Astrocyte (in vitro differentiated cells and primary cell): ENCODE results near the gene EIF4G3. TPM values are rescaled to one million over a fixed set of nuclear protein-coding genes. Genes with fewer than 3 reads are reported as not detected.

ENCODE experiments used
- DNase-seq: peaks from one replicate; pipeline ENCODE4 v3.0.0-alpha.2; 2010; ENCODE audit warnings: low read depth
- FAIRE-seq: peaks from 2 replicates; lab custom pipeline; 2011; peaks lifted over from hg19 to GRCh38; lab: Jason Lieb, UNC
- H2AFZ ChIP-seq: 2 replicates; pipeline ENCODE4 v1.6.0; 2012; ENCODE audit warnings: low read depth, low read length, inconsistent platforms
- H3K27ac ChIP-seq: 2 replicates; pipeline ENCODE4 v1.5.1; 2011; ENCODE audit warnings: low read depth, low read length, inconsistent platforms
- H3K27me3 ChIP-seq: 2 replicates; pipeline ENCODE4 v1.6.0; 2011; ENCODE audit warnings: low read length, inconsistent platforms; ENCODE audit not compliant: insufficient read depth
- H3K36me3 ChIP-seq: 2 replicates; pipeline ENCODE4 v1.5.1; 2011; ENCODE audit warnings: low read length, inconsistent platforms; ENCODE audit not compliant: insufficient read depth
- H3K4me1 ChIP-seq: 2 replicates; pipeline ENCODE4 v1.5.1; 2011; ENCODE audit warnings: low read length, inconsistent platforms; ENCODE audit not compliant: insufficient read depth
- H3K4me2 ChIP-seq: 2 replicates; pipeline ENCODE4 v1.6.0; 2012; ENCODE audit warnings: low read length, inconsistent platforms
- H3K4me3 ChIP-seq: 2 replicates; pipeline ENCODE4 v1.5.1; 2011; ENCODE audit warnings: low read depth, mild to moderate bottlenecking, low read length, inconsistent platforms; ENCODE audit not compliant: insufficient read depth
- H3K79me2 ChIP-seq: 2 replicates; pipeline ENCODE4 v1.6.0; 2012; ENCODE audit warnings: mild to moderate bottlenecking, low read length, inconsistent platforms; ENCODE audit not compliant: insufficient read depth
- H3K9ac ChIP-seq: 2 replicates; pipeline ENCODE4 v1.6.0; 2012; ENCODE audit warnings: mild to moderate bottlenecking, low read length, inconsistent platforms
- H3K9me3 ChIP-seq: 2 replicates; pipeline ENCODE4 v1.5.1; 2012; ENCODE audit warnings: low read depth, mild to moderate bottlenecking, low read length, inconsistent platforms; ENCODE audit not compliant: insufficient read depth
- H4K20me1 ChIP-seq: 2 replicates; pipeline ENCODE4 v1.6.0; 2012; ENCODE audit warnings: low read length, inconsistent platforms; ENCODE audit not compliant: insufficient read depth
- H3K27ac Mint-ChIP-seq: one replicate; pipeline ENCODE4 v1.8.0; 2021; ENCODE audit warnings: mild to moderate bottlenecking, mixed read lengths; ENCODE audit not compliant: unreplicated experiment
- H3K27me3 Mint-ChIP-seq: one replicate; pipeline ENCODE4 v1.8.0; 2021; ENCODE audit warnings: low read depth, mixed read lengths; ENCODE audit not compliant: unreplicated experiment
- H3K36me3 Mint-ChIP-seq: one replicate; pipeline ENCODE4 v1.8.0; 2021; ENCODE audit warnings: low read depth, mixed read lengths; ENCODE audit not compliant: unreplicated experiment
- H3K4me1 Mint-ChIP-seq: one replicate; pipeline ENCODE4 v1.8.0; 2021; ENCODE audit warnings: low read depth, mixed read lengths; ENCODE audit not compliant: unreplicated experiment
- H3K4me3 Mint-ChIP-seq: one replicate; pipeline ENCODE4 v1.8.0; 2021; ENCODE audit warnings: mild to moderate bottlenecking, moderate library complexity, mixed read lengths; ENCODE audit not compliant: unreplicated experiment
- H3K9me3 Mint-ChIP-seq: one replicate; pipeline ENCODE4 v1.8.0; 2021; ENCODE audit warnings: mild to moderate bottlenecking, mixed read lengths; ENCODE audit not compliant: unreplicated experiment
- EZH2 ChIP-seq: IDR thresholded peaks from 2 replicates; pipeline ENCODE4 v1.6.1; 2012; ENCODE audit warnings: mild to moderate bottlenecking, low read length, inconsistent platforms; ENCODE audit not compliant: insufficient read depth
- total RNA-seq: library from RNA; stranded (reverse); gene quantifications from 2 replicates; pipeline ENCODE4 v1.2.1, GENCODE V29; 2021
- TF ChIP-seq, protein P1 (sequence below): IDR thresholded peaks from 2 replicates; pipeline ENCODE4 v1.5.1; 2011; ENCODE audit warnings: low read depth, mild to moderate bottlenecking, inconsistent platforms, low read length, moderate library complexity; ENCODE audit not compliant: insufficient read depth

Gene EIF4G3
- total RNA-seq, 1 donor from 2014 or later = 76.1 TPM

DNA sequence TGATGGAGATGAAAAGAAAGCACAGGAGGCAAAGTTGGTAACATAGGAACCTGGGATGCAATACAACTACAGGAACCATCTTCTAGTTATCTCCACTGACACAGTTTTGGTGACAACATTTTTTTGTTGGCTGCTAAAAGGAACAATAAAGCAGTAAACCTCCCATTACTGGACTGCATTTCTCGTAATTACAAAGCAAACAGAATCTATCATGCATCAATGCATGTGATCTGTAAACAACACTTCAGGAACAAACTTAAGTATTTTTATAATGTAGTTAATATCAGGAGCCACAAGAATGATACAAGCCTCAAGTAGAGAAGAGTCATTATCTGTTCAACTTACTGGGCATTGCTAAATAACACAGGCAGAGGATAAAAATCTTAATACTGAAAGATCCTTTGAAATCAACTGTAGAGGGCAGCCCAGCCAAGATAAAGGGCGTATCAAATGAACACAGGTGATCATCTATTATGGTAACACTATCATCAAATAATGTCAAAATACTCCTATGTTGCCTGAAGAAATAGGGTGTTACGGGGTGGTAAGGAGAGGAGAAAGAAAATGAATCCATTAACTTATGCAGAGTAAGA lies 193.3 kb downstream of the EIF4G3 start:
- TF ChIP-seq, protein P1, sequence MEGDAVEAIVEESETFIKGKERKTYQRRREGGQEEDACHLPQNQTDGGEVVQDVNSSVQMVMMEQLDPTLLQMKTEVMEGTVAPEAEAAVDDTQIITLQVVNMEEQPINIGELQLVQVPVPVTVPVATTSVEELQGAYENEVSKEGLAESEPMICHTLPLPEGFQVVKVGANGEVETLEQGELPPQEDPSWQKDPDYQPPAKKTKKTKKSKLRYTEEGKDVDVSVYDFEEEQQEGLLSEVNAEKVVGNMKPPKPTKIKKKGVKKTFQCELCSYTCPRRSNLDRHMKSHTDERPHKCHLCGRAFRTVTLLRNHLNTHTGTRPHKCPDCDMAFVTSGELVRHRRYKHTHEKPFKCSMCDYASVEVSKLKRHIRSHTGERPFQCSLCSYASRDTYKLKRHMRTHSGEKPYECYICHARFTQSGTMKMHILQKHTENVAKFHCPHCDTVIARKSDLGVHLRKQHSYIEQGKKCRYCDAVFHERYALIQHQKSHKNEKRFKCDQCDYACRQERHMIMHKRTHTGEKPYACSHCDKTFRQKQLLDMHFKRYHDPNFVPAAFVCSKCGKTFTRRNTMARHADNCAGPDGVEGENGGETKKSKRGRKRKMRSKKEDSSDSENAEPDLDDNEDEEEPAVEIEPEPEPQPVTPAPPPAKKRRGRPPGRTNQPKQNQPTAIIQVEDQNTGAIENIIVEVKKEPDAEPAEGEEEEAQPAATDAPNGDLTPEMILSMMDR = no peak
- no peak for TF ChIP-seq EZH2
- peaks cover 2% of the 10 kb centered on the region for H3K36me3 Mint-ChIP-seq

DNA sequence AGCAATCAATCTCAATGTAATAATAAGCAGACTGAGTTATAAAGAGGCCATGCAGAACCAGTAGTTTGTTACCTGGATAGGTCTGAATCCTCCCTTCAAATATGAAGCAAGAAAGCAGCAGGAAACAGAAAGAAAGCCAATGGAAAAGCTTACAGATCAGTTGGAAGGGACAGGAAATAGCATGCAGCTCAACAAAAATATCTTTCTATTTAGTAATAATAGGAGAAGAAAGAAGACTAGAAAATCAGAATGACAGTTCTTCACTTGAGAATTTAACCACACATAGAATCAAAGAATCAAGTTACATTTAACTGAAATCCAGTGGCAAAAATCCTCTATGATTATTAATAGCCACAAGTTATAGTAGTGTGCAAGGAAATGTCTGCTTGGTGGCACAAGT lies 194.4 kb downstream of the EIF4G3 start:
- Histone ChIP-seq H4K20me1 (peaks cover 35% of the 10 kb centered on the region), H3K27me3 (no peaks in the 10 kb centered on the region), H3K27ac (peak overlapping the region; percentile 7), H3K4me3 (no peak overlapping the region), H2AFZ (no peak overlapping the region), H3K36me3 (peaks cover 3% of the 10 kb centered on the region), H3K9me3 (no peaks in the 10 kb centered on the region), H3K79me2 (peaks cover 25% of the 10 kb centered on the region), H3K4me1 (peaks cover 13% of the 10 kb centered on the region), H3K4me2 (peak overlapping the region; percentile 28), H3K9ac (no peak overlapping the region)
- Mint-ChIP-seq H3K27ac (no peak overlapping the region), H3K27me3 (no peaks in the 10 kb centered on the region), H3K36me3 (peaks cover 2% of the 10 kb centered on the region), H3K9me3 (no peaks in the 10 kb centered on the region), H3K4me1 (peaks cover 11% of the 10 kb centered on the region), H3K4me3 (no peak overlapping the region)
- no peak for FAIRE-seq
- no peak for TF ChIP-seq EZH2
- TF ChIP-seq, protein P1 = no peak
- DNase-seq = peak; percentile 44

More for the DNA sequence above, 193.3 kb downstream of the EIF4G3 start:
- Mint-ChIP-seq H3K27me3 (no peaks in the 10 kb centered on the region), H3K27ac (no peak overlapping the region), H3K4me3 (no peak overlapping the region), H3K4me1 (peaks cover 14% of the 10 kb centered on the region), H3K9me3 (no peaks in the 10 kb centered on the region)
- H3K36me3 ChIP-seq = no peaks in the 10 kb centered on the region
- FAIRE-seq (no peak), DNase-seq (no peak)
- peaks cover 13% of the 10 kb centered on the region for H3K4me1 ChIP-seq
- H3K9me3 ChIP-seq = no peaks in the 10 kb centered on the region
- peaks cover 30% of the 10 kb centered on the region for H3K79me2 ChIP-seq
- no peaks in the 10 kb centered on the region for H3K27me3 ChIP-seq
- H3K4me2 ChIP-seq = no peak overlapping the region
- no peak overlapping the region for H2AFZ ChIP-seq
- H4K20me1 ChIP-seq = peaks cover 43% of the 10 kb centered on the region
- no peak overlapping the region for H3K27ac ChIP-seq
- H3K4me3 ChIP-seq = no peak overlapping the region
- H3K9ac ChIP-seq = no peak overlapping the region

DNA sequence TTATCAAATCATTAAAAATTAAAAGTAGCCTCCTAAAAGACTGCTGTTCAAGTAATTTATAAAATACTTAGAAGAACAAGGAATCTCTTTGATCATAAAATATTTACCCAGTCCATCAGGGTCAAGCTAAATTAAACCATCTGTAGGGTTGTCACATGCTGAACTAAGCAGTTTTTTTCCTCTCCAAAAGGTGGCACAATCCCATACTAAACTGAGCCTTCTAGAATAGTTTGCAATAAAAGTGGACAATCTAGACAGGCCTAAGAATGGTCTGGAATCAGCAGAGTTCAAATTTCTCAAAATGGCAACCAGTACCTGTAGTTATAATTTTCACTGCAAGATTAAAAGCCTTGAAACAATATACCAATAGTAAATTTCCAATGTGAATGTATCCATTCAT lies 194.8 kb downstream of the EIF4G3 start:
- no peak for TF ChIP-seq EZH2
- TF ChIP-seq, protein P1 = peak; percentile 9
- Mint-ChIP-seq H3K27me3 (no peaks in the 10 kb centered on the region), H3K4me3 (no peak overlapping the region), H3K27ac (no peak overlapping the region), H3K9me3 (no peaks in the 10 kb centered on the region), H3K36me3 (peaks cover 2% of the 10 kb centered on the region), H3K4me1 (peaks cover 11% of the 10 kb centered on the region)
- FAIRE-seq = no peak
- Histone ChIP-seq H3K79me2 (peaks cover 21% of the 10 kb centered on the region), H4K20me1 (peaks cover 31% of the 10 kb centered on the region), H3K36me3 (peaks cover 3% of the 10 kb centered on the region), H3K4me2 (peak overlapping the region; percentile 28), H3K9me3 (no peaks in the 10 kb centered on the region), H3K27me3 (no peaks in the 10 kb centered on the region), H3K4me3 (no peak overlapping the region), H3K4me1 (peaks cover 13% of the 10 kb centered on the region), H3K27ac (no peak overlapping the region), H3K9ac (no peak overlapping the region), H2AFZ (no peak overlapping the region)
- peak; percentile 20 for DNase-seq
